Breast epithelium (tissue), 3 donors: Measurements from ENCODE around the gene ZPR1.

Source experiments
- POLR2A ChIP-seq: fragments of 450-650 bp; IDR thresholded peaks from one replicate; pipeline ENCODE4 v1.6.1; 2016; ENCODE audit warnings: antibody characterized with exemption, mild to moderate bottlenecking, moderate library complexity
- TF ChIP-seq, protein P1 (sequence below), 3 donors: fragments of 450-650 bp; IDR thresholded peaks; one replicate each; pipeline ENCODE4 v1.5.1; 2016 to 2017; ENCODE audit warnings: antibody characterized with exemption in 3 of 3, mild to moderate bottlenecking in 3 of 3, moderate library complexity in 3 of 3

DNA sequence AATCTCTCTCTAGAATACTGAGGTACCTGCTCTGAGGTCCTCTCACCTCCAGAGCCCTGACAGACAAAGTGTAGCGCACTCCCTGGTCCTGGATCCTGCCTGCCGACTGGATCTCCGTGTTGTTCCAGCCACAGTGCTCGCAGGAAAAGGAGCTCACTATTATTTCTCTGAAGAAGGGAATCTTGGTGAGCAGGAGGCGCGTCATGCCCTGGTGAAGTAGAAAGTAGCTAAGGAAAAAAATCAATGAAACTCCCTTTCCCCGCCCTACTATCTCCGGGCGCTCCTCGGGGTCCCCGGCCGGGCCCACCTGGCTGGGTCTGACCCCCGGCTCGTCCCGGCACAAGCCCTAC lies 412 bp downstream of the ZPR1 start:
- TF ChIP-seq, protein P1, sequence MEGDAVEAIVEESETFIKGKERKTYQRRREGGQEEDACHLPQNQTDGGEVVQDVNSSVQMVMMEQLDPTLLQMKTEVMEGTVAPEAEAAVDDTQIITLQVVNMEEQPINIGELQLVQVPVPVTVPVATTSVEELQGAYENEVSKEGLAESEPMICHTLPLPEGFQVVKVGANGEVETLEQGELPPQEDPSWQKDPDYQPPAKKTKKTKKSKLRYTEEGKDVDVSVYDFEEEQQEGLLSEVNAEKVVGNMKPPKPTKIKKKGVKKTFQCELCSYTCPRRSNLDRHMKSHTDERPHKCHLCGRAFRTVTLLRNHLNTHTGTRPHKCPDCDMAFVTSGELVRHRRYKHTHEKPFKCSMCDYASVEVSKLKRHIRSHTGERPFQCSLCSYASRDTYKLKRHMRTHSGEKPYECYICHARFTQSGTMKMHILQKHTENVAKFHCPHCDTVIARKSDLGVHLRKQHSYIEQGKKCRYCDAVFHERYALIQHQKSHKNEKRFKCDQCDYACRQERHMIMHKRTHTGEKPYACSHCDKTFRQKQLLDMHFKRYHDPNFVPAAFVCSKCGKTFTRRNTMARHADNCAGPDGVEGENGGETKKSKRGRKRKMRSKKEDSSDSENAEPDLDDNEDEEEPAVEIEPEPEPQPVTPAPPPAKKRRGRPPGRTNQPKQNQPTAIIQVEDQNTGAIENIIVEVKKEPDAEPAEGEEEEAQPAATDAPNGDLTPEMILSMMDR (IDR thresholded peaks at IDR 0.05), result no peak
- no peak for TF ChIP-seq POLR2A
